Mammary epithelial cell (primary cell): ENCODE data around the gene ABCF3.

ENCODE experiments used
- EZH2 ChIP-seq: IDR thresholded peaks from 2 replicates; pipeline ENCODE4 v1.6.1; 2012; ENCODE audit warnings: low read length, inconsistent platforms, borderline replicate concordance
- TF ChIP-seq, protein P1 (sequence below), 2 donors: IDR thresholded peaks in 1 of 2; conservative IDR thresholded peaks in 1 of 2; 2 replicates each; pipeline ENCODE4 v1.5.1; 2011 to 2012; ENCODE audit warnings: inconsistent platforms in 2 of 2, low read length in 2 of 2, mild to moderate bottlenecking in 2 of 2, control low read depth in 1 of 2, low read depth in 1 of 2; ENCODE audit not compliant: insufficient read depth in 1 of 2; ENCODE audit errors: extremely low read depth in 1 of 2

DNA sequence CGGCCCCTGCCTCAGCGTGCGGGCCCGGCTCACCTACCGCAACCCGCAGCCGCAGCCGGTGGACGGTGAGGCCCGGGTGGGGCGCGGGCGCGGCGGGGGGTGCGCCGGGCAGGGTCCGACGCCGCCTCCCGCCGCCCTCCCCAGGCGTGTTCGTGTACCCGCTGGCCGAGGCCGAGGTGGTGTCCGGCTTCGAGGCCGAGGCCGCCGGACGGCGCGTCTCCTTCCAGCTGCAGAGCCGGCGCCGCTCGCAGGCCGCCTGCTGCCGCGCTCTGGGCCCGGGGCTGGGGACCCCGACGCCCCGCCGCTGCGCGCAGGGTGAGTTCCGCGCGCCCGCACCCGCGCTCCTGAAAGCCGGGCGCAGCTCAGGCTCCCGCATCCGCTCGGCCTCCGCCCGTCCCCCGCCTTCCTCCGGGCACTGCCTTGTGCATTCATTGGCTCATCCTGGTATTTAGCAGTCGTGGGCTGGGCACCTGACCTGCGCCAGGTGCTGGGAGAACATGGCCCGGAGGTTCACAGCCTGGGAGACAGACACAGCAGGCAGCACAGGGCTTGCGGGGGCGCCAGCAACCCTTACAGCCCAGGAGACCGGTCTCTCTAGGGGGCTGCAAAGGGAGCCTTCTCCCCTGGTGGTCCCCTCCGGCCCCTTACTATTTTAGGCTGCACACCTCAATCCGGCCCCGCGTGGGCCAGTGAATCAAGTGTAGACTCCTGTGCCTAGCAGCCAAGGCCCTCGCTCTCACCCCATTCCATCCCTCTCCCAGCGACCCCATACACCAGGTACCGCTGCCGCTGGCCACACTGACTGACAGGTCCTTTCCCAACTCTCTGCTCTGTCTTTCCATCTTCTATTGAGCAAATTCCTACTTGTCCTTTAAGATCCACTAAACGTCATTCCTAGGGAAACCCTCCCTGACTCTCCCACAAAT lies 44.9 kb downstream of the ABCF3 start:
- TF ChIP-seq, protein P1, sequence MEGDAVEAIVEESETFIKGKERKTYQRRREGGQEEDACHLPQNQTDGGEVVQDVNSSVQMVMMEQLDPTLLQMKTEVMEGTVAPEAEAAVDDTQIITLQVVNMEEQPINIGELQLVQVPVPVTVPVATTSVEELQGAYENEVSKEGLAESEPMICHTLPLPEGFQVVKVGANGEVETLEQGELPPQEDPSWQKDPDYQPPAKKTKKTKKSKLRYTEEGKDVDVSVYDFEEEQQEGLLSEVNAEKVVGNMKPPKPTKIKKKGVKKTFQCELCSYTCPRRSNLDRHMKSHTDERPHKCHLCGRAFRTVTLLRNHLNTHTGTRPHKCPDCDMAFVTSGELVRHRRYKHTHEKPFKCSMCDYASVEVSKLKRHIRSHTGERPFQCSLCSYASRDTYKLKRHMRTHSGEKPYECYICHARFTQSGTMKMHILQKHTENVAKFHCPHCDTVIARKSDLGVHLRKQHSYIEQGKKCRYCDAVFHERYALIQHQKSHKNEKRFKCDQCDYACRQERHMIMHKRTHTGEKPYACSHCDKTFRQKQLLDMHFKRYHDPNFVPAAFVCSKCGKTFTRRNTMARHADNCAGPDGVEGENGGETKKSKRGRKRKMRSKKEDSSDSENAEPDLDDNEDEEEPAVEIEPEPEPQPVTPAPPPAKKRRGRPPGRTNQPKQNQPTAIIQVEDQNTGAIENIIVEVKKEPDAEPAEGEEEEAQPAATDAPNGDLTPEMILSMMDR (conservative IDR thresholded peaks at IDR 0.05 in 1 of 2, IDR thresholded peaks at IDR 0.05 in 1 of 2; ENCODE audit: extremely low read depth in 1 of 2, insufficient read depth in 1 of 2, low read depth in 1 of 2, low read length in 2 of 2): no peak
- TF ChIP-seq EZH2: peak; percentile 18
